GM18526 (cell line): ENCODE measurements around the gene ANKIB1.

ENCODE experiments used
- POLR2A ChIP-seq: IDR thresholded peaks from 3 replicates; pipeline ENCODE4 v1.6.1; 2011; ENCODE audit not compliant: insufficient read length; ENCODE audit errors: extremely low read depth

The ANKIB1 gene

GRCh38 chr7:92336662-92337340 lies 91.0 kb downstream of the ANKIB1 start:
- no peak for TF ChIP-seq POLR2A

GRCh38 chr7:92340016-92340415 lies 94.2 kb downstream of the ANKIB1 start:
- no peak for TF ChIP-seq POLR2A

GRCh38 chr7:92343714-92344113 lies 97.9 kb downstream of the ANKIB1 start:
- TF ChIP-seq POLR2A, result no peak

GRCh38 chr7:92352009-92352408 lies 106.2 kb downstream of the ANKIB1 start:
- TF ChIP-seq POLR2A, result no peak

- no peak for TF ChIP-seq POLR2A
These were observed 108.4 kb downstream of the ANKIB1 start for GRCh38 chr7:92354214-92354613.

- no peak for TF ChIP-seq POLR2A
These were observed 110.6 kb downstream of the ANKIB1 start for GRCh38 chr7:92356406-92356805.

GRCh38 chr7:92357260-92357659 lies 111.5 kb downstream of the ANKIB1 start:
- TF ChIP-seq POLR2A, result no peak

- TF ChIP-seq POLR2A, result no peak
These were observed 114.0 kb downstream of the ANKIB1 start for GRCh38 chr7:92359801-92360200.

GRCh38 chr7:92360387-92360786 lies 114.6 kb downstream of the ANKIB1 start:
- no peak for TF ChIP-seq POLR2A

- TF ChIP-seq POLR2A, result no peak
These were observed 116.4 kb downstream of the ANKIB1 start for GRCh38 chr7:92362131-92362530.

- TF ChIP-seq POLR2A, result no peak
These were observed 121.0 kb downstream of the ANKIB1 start for GRCh38 chr7:92366730-92367129.

- no peak for TF ChIP-seq POLR2A
These were observed 123.0 kb downstream of the ANKIB1 start for GRCh38 chr7:92368741-92369140.

- TF ChIP-seq POLR2A, result no peak
These were observed 129.2 kb downstream of the ANKIB1 start for GRCh38 chr7:92375013-92375412.

- no peak for TF ChIP-seq POLR2A
These were observed 145.3 kb downstream of the ANKIB1 start for GRCh38 chr7:92391071-92391470.

- no peak for TF ChIP-seq POLR2A
These were observed 151.8 kb downstream of the ANKIB1 start for GRCh38 chr7:92397542-92397941.

GRCh38 chr7:92400013-92400412 lies 154.2 kb downstream of the ANKIB1 start:
- no peak for TF ChIP-seq POLR2A
